Measurements from ENCODE around the gene C1orf87. TPM values are rescaled to one million over a fixed set of nuclear protein-coding genes. Genes with fewer than 3 reads are reported as not detected.
"Not testable (repeated sequence)": the region's sequence is repeated elsewhere in the genome, so short reads cannot be mapped to it uniquely, and the experiment has no call there.

The C1orf87 gene
- polyA plus RNA-seq, 1 of the 3 experiments (the other 2 are of a cell fraction) = not detected

GRCh38 chr1:59971464-59971911 lies 102.1 kb downstream of the C1orf87 start:
- Histone ChIP-seq H3K9ac (no peak overlapping the region), H3F3A (replicated peaks; ENCODE audit: insufficient read depth) (no peaks in the 10 kb centered on the region), H3K4me2 (peak overlapping the region; percentile 66), H3K27me3 (ENCODE audit: insufficient read depth) (no peaks in the 10 kb centered on the region), H3K4me1 (ENCODE audit: control insufficient read depth in 1 of 2, insufficient read depth in 2 of 2, low read depth in 1 of 2, low read length in 1 of 2) (peaks cover 0 to 5% of the 10 kb centered on the region in 2 experiments; a peak in 1 of 4 replicates), H3K9me3 (no peaks in the 10 kb centered on the region), H3K27ac (ENCODE audit: low read depth in 2 of 2, low read length in 1 of 2) (no peak overlapping the region), H3K4me3 (ENCODE audit: low read depth in 2 of 2, low read length in 1 of 2) (peak overlapping the region; percentile 13 to 42; a peak in 3 of 4 replicates), H3K79me2 (ENCODE audit: insufficient read depth) (no peaks in the 10 kb centered on the region), H4K20me1 (ENCODE audit: insufficient read depth) (no peaks in the 10 kb centered on the region), H2AFZ (ENCODE audit: low read depth) (peak overlapping the region; percentile 27; the same call in 1 of the 2 replicates), H3K9me2 (no peaks in the 10 kb centered on the region), H3K36me3 (replicated peaks in 1 of 2; ENCODE audit: control insufficient read depth in 1 of 2, insufficient read depth in 2 of 2, low read length in 1 of 2) (no peaks in the 10 kb centered on the region)
- ChIA-PET CTCF (interaction anchor here (0.5 to 4.0 kb wide), 86 partner anchors 9 to 1886 kb away, joined by 3 to 35 read pairs (median 4); partner anchors contain the start of gene NFIA), POLR2A (interaction anchor here (0.6 kb wide), 1 partner anchor 543 kb away, joined by 3 read pairs; no protein-coding TSS in a partner anchor)
- TF ChIP-seq RCOR1 (IDR thresholded peaks at IDR 0.05; ENCODE audit: low read length) (no peak), NFIC (IDR thresholded peaks at IDR 0.05; ENCODE audit: borderline replicate concordance) (no peak), RXRA (IDR thresholded peaks at IDR 0.05; ENCODE audit: borderline replicate concordance, low read depth) (no peak), USF2 (IDR thresholded peaks at IDR 0.05; ENCODE audit: borderline replicate concordance, low read depth, low read length) (no peak), FOXM1 (IDR thresholded peaks at IDR 0.05; ENCODE audit: low read depth) (no peak), GATA2 (CRISPR knock-in tag; IDR thresholded peaks at IDR 0.05) (no peak; the same call in 1 of the 2 replicates), SMC3 (IDR thresholded peaks at IDR 0.05; ENCODE audit: low read depth, low read length) (peak; percentile 70), TCF12 (IDR thresholded peaks at IDR 0.05) (no peak), IRF3 (IDR thresholded peaks at IDR 0.05; ENCODE audit: low read depth, low read length) (no peak), YY1 (IDR thresholded peaks at IDR 0.05; ENCODE audit: low read depth) (no peak), RAD21 (IDR thresholded peaks at IDR 0.05; ENCODE audit: low read length) (peak; percentile 93), MEF2A (IDR thresholded peaks at IDR 0.05; ENCODE audit: borderline replicate concordance, low read depth) (no peak)
- TF ChIP-seq, protein P1, sequence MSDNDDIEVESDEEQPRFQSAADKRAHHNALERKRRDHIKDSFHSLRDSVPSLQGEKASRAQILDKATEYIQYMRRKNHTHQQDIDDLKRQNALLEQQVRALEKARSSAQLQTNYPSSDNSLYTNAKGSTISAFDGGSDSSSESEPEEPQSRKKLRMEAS (IDR thresholded peaks at IDR 0.05; ENCODE audit: low read depth) = no peak
- TF ChIP-seq, protein P2, sequence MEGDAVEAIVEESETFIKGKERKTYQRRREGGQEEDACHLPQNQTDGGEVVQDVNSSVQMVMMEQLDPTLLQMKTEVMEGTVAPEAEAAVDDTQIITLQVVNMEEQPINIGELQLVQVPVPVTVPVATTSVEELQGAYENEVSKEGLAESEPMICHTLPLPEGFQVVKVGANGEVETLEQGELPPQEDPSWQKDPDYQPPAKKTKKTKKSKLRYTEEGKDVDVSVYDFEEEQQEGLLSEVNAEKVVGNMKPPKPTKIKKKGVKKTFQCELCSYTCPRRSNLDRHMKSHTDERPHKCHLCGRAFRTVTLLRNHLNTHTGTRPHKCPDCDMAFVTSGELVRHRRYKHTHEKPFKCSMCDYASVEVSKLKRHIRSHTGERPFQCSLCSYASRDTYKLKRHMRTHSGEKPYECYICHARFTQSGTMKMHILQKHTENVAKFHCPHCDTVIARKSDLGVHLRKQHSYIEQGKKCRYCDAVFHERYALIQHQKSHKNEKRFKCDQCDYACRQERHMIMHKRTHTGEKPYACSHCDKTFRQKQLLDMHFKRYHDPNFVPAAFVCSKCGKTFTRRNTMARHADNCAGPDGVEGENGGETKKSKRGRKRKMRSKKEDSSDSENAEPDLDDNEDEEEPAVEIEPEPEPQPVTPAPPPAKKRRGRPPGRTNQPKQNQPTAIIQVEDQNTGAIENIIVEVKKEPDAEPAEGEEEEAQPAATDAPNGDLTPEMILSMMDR (IDR thresholded peaks at IDR 0.05) = peak; percentile 96
- peak; percentile 88 for DNase-seq
- WGBS (ENCODE audit: low lambda C conversion rate) = 5% methylated on average over 18 of the region's 19 CpGs

DNA sequence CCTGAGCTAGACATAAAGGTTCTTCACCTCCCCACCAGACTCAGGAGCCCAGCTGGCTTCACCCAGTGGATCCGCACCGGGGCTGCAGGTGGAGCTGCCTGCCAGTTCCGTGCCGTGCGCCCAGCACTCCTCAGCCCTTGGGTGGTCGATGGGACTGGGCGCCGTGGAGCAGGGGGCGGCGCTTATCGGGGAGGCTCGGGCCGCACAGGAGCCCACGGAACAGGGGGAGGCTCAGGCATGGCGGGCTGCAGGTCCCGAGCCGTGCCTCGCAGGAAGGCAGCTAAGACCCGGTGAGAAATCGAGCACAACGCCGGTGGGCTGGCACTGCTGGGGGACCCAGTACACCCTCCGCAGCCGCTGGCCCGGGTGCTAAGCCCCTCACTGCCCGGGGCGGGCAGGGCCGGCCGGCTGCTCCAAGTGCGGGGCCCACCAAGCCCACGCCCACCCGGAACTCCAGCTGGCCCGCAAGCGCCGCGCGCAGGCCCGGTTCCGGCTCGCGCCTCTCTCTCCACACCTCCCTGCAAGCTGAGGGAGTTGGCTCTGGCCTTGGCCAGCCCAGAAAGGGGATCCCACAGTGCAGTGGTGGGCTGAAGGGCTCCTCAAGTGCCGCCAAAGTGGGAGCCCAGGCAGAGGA lies 103.9 kb downstream of the C1orf87 start:
- DNase-seq; H3K4me2 ChIP-seq; H3K4me3 ChIP-seq (ENCODE audit: low read depth in 2 of 2, low read length in 1 of 2); H4K20me1 ChIP-seq (ENCODE audit: insufficient read depth); H3K4me1 ChIP-seq (ENCODE audit: control insufficient read depth in 1 of 2, insufficient read depth in 2 of 2, low read depth in 1 of 2, low read length in 1 of 2); H3K27ac ChIP-seq (ENCODE audit: low read depth in 2 of 2, low read length in 1 of 2); H3K9me3 ChIP-seq; H3F3A ChIP-seq (replicated peaks; ENCODE audit: insufficient read depth); H3K27me3 ChIP-seq (ENCODE audit: insufficient read depth); H3K36me3 ChIP-seq (replicated peaks in 1 of 2; ENCODE audit: control insufficient read depth in 1 of 2, insufficient read depth in 2 of 2, low read length in 1 of 2); H3K9me2 ChIP-seq; H2AFZ ChIP-seq (ENCODE audit: low read depth); H3K79me2 ChIP-seq (ENCODE audit: insufficient read depth); H3K9ac ChIP-seq; POLR2A ChIA-PET: not testable (repeated sequence)
- 63% methylated on average over 1 of the region's 42 CpGs for whole genome bisulfite sequencing (ENCODE audit: low lambda C conversion rate)
- CTCF ChIA-PET = interaction anchor here (0.7 to 1.6 kb wide), 5 partner anchors 22 to 1884 kb away, joined by 3 to 5 read pairs (median 3); no protein-coding TSS in a partner anchor

GRCh38 chr1:59968746-59969145 lies 104.8 kb downstream of the C1orf87 start:
- H3K9ac ChIP-seq; DNase-seq; H3K27ac ChIP-seq (ENCODE audit: low read depth in 2 of 2, low read length in 1 of 2); H3K4me2 ChIP-seq; H3K36me3 ChIP-seq (replicated peaks in 1 of 2; ENCODE audit: control insufficient read depth in 1 of 2, insufficient read depth in 2 of 2, low read length in 1 of 2); H3K4me3 ChIP-seq (ENCODE audit: low read depth in 2 of 2, low read length in 1 of 2); POLR2A ChIA-PET; H3K4me1 ChIP-seq (ENCODE audit: control insufficient read depth in 1 of 2, insufficient read depth in 2 of 2, low read depth in 1 of 2, low read length in 1 of 2); H3K9me3 ChIP-seq; H3K79me2 ChIP-seq (ENCODE audit: insufficient read depth); H4K20me1 ChIP-seq (ENCODE audit: insufficient read depth); H3F3A ChIP-seq (replicated peaks; ENCODE audit: insufficient read depth); H3K27me3 ChIP-seq (ENCODE audit: insufficient read depth); H2AFZ ChIP-seq (ENCODE audit: low read depth); H3K9me2 ChIP-seq: not testable (repeated sequence)
- 85% methylated on average over 9 of the region's 17 CpGs for WGBS (ENCODE audit: low lambda C conversion rate)
- CTCF ChIA-PET = interaction anchor here (0.6 to 2.4 kb wide), 6 partner anchors 21 to 1882 kb away, joined by 3 to 7 read pairs (median 3); no protein-coding TSS in a partner anchor

Measured in SK-N-SH (cell line).